Kidney capillary endothelial cell (primary cell): Measurements from ENCODE around the gene FGGY.

Experiments used
- DNase-seq: peaks from one replicate; pipeline ENCODE4 v3.0.0-alpha.2; 2018; ENCODE audit warnings: low spot score

FGGY gene

DNA sequence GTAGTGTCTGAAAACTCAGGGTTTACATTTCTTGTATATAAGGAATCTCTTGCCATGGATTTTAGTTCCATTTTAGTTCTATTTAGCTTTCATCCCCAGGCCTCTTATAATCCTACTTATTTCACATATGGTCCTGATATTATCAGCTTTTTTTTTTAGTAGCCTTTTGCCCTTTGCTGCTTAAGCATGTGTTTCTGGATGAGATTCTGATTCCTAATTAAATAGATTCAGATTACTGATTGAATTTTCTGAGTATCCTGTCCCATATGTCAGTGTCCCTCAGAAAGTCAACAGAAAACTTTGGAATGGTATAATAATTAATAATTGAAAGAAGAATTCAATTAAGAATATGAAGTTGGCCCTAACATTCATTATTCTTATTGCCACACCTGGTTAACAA is 383.1 kb downstream of the FGGY start:
- no peak for DNase-seq

DNA sequence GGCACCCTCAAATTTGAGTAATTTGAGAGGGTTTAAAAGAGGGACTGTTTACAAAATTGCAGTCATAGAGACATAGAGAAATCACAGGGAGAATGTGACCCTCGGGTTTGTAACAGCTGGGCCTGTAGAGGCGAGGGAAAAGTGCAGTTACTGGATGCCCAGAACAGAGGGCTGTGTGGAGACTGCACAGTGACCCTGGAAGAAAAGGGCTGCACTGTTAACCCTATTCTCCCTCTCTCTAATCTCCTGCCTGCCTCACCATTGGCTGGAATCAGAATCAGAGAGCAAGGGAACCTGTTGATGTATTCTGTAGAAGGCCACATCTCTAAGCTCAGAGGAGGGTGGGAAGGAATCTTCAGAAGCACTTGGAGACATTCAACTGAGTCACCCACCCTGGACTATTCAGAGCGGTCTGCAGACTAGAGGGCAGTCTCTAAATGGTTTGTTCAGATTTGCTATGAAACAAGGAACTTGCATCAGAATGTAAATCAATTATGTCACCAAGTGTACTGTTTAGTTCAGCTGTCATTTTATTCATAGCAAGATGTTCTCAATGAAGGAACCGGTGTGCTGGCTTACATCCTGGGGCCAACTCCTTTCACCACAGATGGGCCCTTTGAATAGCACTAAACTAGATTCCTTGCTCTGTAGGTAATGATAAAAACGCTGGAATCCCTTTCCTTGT is 385.6 kb downstream of the FGGY start:
- no peak for DNase-seq

DNA sequence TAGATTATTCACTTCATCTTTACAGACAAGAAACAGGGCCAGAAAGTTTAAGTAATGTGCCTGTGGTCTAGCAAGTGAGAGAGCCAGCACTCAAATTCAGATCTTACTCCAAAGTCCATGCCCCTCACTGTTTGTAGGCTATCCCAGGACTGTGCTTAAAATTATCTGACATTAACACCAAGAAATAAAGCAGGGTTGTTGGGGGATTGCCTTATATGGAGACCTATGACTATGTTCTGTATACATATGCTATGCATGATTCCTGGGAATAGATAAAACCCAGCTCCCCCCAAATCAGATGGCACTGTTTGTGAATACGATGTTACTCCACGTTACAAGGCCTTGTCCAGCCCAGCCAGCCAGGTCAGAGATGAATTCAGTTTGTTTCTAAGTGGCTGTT is 386.3 kb downstream of the FGGY start:
- DNase-seq, result no peak

DNA sequence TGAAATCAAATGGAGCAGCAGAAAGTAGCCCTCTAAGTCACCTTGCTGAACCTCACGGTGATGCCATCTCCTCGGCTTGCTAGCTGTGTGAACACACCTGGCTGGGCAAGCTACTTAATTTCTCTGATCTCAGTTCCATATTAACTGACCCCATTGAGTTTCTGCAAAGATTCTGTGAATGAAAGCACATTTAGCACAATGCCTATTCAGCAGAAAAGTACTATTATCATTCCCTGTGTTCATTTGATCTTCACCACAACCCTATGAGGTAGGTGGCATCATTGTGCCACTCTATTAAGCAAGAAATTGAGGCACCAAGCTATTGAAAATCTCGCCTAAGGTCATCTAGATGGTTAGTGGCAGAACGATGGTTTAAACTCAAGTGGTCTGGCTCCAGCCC is 387.8 kb downstream of the FGGY start:
- no peak for DNase-seq

DNA sequence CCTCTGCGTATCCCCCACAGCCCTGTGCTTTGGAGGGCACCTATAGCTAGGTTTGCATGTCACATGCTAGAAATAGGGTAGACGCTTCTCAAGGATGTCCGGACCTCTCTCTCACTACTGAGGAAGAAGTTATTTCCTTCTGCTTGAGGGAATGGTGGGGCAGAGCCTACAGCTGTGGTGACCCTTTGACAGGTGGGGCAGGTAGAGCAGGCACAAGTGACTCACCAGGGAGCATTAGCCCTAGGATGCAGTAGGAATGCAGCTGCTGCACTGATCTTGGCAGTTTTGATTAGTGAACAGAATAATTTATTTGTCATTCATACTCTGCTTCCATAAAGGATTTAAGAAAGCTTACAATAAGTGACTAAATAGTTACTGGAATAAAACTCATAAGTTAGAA is 388.2 kb downstream of the FGGY start:
- DNase-seq, result no peak

DNA sequence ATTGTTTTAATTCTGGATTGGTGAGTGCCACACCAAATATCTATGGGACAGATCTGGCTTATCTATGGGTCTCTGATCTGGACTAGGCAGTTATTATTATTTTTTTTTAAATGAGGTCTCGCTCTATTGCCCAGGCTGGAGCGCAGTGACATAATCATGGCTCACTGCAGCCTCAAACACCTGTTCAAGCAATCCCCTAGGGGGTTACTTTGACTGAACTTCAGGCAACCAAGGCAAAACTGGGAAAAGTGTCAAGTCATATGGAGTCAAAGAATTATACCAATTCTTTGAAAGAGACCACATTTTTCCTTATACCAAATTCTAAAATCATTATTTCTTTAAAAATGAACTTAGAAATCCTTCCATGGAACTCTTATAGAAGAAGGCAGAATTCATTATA is 388.8 kb downstream of the FGGY start:
- no peak for DNase-seq

DNA sequence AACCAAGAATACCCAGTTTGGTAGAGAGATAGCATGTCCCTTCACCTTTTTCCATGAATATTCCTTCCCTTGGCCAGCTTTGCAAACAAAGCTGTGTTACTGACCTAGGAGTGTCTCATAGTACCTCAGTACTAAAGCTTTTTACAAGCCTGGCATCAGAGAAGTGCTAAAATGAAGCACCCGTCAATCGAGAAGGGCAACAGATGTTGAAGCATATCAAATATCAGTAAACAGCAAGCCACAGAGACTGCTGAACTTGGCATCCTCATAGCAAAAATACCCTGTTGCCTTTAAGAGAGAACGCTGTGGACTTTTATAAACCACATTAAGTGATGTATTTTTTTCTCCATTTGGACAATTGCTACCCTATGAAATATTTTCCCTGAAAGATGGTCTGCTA is 389.3 kb downstream of the FGGY start:
- DNase-seq, result no peak

DNA sequence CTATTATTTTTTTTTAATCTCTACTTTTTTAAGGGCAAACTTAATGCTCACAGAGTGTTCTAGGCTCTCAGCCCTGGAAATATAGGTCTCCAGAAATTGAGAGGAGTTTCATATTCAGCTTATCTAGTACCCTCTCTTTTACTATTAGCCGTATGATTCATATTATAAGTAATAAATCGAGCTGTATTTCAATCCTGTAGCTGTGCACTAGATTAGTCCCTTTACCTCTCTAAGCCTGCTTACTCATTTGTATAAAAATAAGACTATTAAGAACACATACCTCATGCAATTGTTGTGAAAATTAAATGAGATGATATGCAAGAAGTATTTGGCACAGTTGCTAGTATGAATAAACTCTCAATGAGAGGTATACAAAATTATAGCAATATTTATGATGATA is 389.7 kb downstream of the FGGY start:
- DNase-seq, result no peak

DNA sequence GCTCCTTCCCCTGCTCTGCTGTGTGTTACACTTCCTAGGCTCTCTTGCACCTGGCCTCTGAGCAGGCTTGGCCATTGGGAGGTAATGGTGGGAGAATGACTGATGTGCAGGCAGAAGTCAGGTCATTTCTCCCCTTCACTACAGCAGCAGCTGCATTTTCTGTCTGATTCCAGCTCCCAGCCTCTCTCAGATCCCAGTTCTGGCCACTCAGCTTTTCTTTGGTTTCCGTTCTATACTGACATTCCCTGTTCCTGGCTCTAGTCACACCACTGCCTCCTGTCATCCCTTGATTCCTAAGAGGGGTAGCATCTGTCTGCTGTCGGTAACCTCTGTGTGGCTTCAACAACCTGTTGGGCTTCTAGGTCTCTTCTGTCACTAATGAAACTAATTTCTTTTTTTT is 390.2 kb downstream of the FGGY start:
- DNase-seq, result no peak

DNA sequence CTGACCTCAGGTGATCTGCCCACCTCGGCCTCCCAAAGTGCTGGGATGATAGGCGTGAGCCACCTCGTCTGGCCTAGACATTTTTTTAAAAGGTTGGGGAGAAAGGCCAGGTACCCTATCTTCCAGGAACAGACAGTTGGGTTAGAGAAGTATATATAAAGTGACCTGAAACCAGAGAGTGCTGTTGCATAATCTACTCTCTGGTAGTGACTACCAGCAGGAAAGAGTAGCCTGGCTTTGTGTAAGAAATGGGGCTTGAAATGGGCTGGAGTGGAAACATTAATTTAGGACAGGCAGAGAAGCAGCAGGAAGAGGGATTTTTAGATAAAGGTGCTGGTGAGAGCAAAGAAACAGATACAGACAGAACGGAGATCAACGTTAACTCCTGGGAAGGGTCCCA is 392.1 kb downstream of the FGGY start:
- no peak for DNase-seq

DNA sequence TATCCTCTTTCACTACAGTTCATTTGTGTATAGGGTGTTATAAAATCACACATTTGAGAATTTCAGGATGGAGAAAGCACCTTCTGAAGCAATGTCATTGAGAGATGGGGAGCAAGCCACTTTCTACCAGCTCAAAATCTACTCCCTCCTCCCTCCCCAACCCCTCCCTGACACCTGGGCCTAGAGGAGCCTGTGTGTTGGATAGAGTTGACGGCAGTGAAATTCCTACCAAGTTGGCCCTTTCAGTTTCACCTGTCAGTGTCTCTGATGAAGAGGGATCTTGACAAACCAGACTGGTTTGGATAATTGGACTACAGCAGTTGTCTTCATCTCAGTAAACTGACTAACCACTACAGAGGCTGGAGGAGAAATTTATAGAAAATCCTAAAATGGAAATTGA is 392.8 kb downstream of the FGGY start:
- no peak for DNase-seq

DNA sequence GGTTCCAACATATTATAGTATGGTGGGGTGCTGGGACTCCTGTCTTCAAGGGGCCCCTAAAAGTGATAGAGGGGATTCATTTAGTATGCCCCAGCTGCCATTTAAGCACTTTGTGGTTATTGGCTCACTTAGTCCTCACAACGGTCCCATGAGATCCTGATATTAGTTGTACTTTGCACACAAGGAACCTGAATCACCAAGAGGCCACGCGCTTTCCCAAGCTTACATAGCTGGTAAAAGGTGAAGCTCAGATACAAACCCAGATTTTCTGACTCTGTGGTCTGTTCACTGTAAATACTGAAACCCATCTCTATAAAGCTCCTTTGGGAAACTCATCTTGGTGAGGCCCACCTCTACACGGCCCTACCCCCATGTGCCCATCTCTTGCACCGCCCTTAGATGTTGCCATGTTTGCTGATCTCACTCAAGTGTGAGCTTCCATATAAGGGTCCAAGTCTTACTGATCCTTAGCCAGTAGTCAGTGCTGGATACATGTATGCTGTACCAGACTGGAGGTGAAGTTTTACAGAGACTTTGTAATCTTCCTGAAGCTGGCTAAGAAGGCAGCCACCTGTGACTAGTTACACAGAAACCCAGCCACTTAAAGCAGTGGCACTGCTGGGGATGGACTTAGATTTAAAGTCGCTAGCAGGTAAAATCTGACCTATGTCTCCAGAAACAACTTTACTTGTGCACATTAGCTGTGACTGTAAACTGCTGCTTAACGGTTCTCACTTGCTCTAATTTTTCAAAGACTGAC is 393.5 kb downstream of the FGGY start:
- DNase-seq, result no peak

DNA sequence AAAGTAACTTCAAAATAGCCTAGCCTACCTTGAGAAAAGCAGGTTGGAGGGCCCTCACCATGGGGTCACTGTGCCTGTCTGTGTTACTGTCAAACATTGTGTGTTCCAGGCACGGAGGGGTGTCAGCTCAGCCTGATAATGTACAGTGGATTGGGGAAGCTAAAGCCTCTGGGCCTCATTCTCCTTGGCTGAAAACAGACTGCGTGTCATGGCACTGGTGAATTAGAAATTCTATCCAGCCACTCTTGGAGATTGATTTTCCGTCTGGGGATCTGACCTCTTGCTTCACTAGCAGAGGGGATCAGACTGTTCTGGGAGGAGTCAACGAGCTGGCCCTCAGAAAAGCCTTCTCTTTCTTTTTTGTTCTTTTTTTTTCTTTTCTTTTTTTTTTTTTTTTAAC is 394.4 kb downstream of the FGGY start:
- DNase-seq, result no peak

DNA sequence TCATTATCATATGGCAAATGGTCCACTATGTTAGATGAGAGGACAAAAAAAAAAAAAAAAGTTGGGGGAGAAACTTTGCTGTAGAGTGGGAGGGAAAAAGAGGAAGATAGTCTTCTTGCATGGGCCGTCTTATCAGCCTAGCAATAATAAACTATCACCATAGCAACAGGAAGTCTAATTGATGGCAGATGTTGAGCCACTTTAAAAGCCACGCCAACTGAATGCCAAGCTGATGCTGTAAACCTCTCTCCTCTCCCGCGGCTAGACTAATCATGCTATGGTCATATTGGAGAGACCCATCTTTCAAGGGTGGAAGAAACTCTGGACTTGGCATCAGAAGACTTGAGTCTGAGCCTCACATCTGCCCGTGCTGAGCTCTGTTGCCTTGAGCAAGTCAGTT is 395.7 kb downstream of the FGGY start:
- no peak for DNase-seq

DNA sequence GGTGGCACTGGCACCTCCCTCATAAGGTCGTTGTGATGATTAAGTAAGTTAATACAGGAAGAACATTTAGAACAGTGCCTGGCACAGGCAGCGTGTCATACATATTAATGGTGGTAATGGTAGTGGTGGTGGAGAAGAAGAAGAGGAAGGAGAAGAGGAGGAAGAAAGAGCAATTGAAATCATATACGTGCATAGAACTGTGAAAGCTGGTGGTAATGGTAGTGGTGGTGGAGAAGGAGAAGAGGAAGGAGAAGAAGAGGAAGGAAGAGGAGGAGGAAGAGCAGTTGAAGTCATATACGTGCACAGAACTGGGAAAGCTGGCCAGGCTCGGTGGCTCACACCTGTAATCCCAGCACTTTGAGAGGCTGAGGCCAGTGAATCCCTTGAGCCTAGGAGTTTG is 396.5 kb downstream of the FGGY start:
- no peak for DNase-seq

DNA sequence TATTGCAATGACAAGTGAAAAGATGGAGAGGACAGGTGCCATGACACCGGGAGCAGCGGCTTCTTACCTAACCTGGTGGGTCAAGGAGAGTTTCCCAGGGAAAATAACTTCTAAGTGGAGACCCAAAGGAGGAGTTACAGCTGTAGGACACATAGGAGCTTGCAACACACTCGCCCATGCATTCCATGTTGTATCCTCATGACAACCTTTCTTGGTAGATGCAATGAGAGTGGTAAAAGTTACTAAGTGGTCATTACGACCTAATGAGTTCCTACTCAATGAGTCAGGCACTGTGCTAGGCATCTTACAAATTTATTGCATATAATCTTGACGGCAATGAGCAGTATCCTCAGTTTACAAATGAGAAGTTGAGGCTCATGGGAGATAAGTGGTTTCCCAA is 398.4 kb downstream of the FGGY start:
- no peak for DNase-seq

DNA sequence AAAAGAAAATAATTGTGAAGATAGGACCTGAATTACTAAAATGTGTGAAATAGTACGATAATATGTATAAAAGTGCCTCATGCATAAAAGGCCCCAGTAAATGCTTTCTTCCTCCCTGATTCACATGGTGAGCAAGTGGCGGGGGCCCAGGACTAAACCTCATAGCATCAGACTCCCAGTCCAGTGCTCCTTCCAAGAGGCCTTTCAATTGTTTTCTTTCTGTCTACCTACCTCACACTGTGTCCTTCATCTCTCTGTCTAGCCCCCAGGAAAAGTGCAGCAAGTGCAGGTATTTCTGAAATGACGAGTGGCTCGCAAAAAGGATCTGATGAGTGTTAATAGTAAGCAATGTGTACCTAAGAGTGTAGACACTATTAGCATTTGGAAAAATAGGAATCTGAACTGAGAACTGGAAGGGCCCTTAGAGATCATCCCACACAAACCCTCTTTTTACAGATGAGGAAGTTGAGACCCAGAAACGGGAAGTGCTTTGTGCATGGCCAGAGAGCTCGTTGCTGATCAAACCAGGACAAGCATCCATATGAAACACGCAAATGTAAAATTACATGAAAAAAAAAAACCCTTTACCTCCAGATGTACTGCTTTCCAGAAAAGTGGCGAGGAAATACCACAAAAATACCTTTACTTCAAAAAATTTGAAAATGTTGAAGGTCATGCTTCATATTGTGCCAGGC is 399.7 kb downstream of the FGGY start:
- no peak for DNase-seq

DNA sequence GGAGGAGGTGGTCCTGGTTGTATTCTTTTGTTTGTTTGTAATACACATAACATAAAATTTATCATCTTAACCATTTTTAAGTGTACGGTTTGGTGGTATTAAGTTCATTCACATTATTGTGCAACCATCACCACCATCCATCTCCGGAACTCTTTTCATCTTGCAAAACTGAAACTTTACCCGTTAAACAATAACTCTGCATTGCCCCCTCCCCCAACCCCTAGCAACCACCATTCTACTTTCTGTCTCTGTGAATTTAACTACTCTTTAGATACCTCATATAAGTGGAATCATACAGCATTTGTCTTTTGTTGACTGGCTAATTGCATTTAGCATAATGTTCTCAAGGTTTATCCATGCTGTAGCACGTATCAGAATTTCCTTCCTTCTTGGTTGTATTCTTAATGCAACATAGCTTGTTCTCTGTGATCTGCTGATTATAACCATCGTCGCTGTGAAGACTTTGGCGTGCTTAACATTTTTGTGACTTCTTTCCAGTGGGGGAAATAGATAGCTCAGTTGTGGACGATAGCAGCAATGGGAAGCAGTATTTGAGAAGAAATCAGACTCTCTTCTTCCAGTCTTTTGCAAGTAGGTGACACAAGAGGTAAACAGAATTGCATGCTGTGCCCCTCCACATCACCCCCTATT is 400.4 kb downstream of the FGGY start:
- DNase-seq, result no peak

DNA sequence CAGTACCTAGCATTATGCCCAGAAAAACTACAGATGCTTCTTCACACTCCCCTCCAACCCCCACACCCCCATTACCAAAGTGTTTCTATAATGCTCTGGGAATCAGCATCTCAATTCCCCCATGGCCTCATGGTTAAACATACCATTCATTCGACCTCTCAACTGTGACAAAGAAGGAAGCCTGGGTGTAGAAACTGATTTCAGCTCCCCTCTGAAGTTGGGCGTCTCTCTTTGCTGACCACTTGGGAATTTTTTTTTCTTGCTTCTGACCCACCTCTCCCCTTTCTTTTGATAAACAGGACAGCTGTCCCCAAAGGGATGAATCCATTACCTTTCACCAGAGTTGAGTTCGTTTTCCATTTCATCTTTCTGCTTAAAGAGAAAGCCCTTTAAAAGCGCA is 401.5 kb downstream of the FGGY start:
- DNase-seq, result no peak

DNA sequence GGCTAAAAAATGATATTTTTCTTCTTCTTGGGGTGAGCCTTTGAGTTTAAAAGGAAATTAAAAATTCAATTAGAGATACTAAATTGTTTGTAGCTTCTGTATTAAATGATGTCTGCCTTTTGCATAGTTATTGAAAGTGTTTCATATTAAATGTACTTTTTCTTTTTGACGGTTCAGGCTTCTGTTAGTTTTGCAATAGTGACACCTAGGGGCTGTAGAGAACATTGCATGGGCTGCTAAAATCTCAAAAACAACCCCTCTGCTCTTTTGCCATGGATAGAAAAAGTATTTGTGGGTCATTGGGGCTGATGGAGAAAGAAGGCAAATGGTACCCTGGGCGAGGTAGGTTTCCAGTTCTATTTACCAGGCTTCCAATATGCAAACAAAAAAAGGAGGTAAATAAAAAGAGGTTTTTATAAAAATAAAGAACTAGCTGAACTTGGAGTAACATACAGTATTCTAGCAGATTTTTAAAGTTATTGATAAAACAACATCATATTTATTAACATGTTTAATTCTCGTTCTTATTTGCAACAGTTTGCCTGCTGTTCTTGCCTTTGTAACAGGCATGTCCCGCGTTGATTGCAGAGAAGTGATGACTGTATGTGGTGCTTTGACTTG is 402.4 kb downstream of the FGGY start:
- peak; percentile 70 for DNase-seq

DNA sequence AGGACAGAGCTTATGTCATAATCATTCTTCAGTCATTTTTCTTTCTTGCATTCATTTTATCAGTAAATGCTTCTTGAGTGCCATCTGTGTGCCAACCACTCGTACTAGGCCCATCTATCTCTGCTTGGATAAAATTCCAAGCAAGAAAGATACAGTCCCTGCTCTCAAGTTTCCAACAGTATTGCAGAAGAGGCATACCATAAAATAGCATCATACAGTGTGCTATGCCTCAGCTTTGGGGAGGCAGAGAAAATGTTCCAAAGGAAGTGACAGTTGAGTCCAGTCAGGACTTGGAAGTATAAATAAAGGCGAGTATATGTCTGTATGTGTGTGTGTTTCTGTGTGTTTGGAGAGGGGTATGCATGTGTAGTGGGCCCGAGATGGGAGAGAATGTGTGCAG is 404.5 kb downstream of the FGGY start:
- no peak for DNase-seq

DNA sequence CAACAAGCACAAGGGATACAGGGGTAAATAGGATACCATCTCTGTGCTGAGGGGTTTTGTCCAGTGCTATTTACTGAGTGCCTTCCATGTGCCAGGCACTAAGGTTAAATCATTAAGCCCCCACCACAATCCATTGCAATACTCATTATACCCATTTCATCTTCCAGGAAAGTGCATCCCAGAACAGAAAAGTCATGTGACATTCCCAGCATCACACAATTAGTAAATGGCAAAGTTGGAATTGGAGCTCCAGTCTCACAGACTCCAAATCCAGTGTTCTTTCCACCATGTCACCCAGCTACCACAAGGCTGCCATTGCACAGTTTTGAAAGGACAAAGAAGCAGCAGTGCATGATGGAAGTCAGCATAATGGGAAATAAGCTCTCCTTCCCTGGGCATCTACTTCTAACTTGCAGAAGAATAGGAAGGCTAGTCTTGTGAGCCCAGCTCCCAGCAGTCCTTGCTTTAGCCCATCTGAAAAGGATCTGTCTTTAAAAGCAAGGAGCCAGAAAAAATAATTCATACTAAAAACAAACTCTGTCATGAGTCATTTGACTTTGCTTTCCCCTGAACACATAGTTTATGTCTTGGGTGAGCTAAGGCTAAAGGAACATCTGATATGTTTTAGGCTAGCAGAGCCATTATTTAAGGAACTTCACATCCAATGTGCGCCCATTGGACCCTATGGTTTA is 406.5 kb downstream of the FGGY start:
- no peak for DNase-seq
